ENCODE measurements around the gene STAP1.

STAP1 gene

GRCh38 chr4:67624939-67625338, 66.4 kb downstream of the STAP1 start:
- ATAC-seq: no peak
- TF ChIP-seq PATZ1 (CRISPR knock-in tag; IDR thresholded peaks at IDR 0.05; ENCODE audit: borderline replicate concordance) (no peak), RARB (CRISPR knock-in tag; IDR thresholded peaks at IDR 0.05) (no peak), SNAI2 (CRISPR knock-in tag; IDR thresholded peaks at IDR 0.05) (no peak), CSRNP3 (CRISPR knock-in tag; IDR thresholded peaks at IDR 0.05) (no peak), ARNTL (CRISPR knock-in tag; IDR thresholded peaks at IDR 0.05; ENCODE audit: borderline replicate concordance, low read depth) (no peak), ISL1 (CRISPR knock-in tag; IDR thresholded peaks at IDR 0.05) (no peak), ZFP3 (CRISPR knock-in tag; IDR thresholded peaks at IDR 0.05) (no peak), OSR1 (CRISPR knock-in tag; IDR thresholded peaks at IDR 0.05) (no peak), TCF4 (CRISPR knock-in tag; IDR thresholded peaks at IDR 0.05; ENCODE audit: borderline replicate concordance) (no peak)

- no peak for ATAC-seq
- TF ChIP-seq PPARA (CRISPR knock-in tag; IDR thresholded peaks at IDR 0.05; ENCODE audit: borderline replicate concordance) (no peak), CSDC2 (CRISPR knock-in tag; IDR thresholded peaks at IDR 0.05) (no peak), GLIS3 (CRISPR knock-in tag; IDR thresholded peaks at IDR 0.05) (no peak), ESRRG (CRISPR knock-in tag; IDR thresholded peaks at IDR 0.05) (no peak), ISL1 (CRISPR knock-in tag; IDR thresholded peaks at IDR 0.05) (no peak), SNAI2 (CRISPR knock-in tag; IDR thresholded peaks at IDR 0.05) (no peak), ARNTL (CRISPR knock-in tag; IDR thresholded peaks at IDR 0.05; ENCODE audit: borderline replicate concordance, low read depth) (no peak), TOX (CRISPR knock-in tag; IDR thresholded peaks at IDR 0.05; ENCODE audit: borderline replicate concordance) (no peak), CREB5 (CRISPR knock-in tag; IDR thresholded peaks at IDR 0.05; ENCODE audit: low read depth) (no peak), ZFP3 (CRISPR knock-in tag; IDR thresholded peaks at IDR 0.05) (no peak), ZFP30 (CRISPR knock-in tag; IDR thresholded peaks at IDR 0.05) (no peak), RARB (CRISPR knock-in tag; IDR thresholded peaks at IDR 0.05) (no peak)
Measured at GRCh38 chr4:67632492-67632891, 74.0 kb downstream of the STAP1 start.

- TF ChIP-seq ZC3H10 (CRISPR knock-in tag; IDR thresholded peaks at IDR 0.05) (no peak), ZNF565 (CRISPR knock-in tag; conservative IDR thresholded peaks at IDR 0.05; ENCODE audit: low read depth) (no peak), ZNF8 (CRISPR knock-in tag; IDR thresholded peaks at IDR 0.05) (no peak), TOX (CRISPR knock-in tag; IDR thresholded peaks at IDR 0.05; ENCODE audit: borderline replicate concordance) (no peak), SNAI2 (CRISPR knock-in tag; IDR thresholded peaks at IDR 0.05) (no peak), ZNF70 (CRISPR knock-in tag; IDR thresholded peaks at IDR 0.05) (no peak), ZFP3 (CRISPR knock-in tag; IDR thresholded peaks at IDR 0.05) (no peak), CSRNP3 (CRISPR knock-in tag; IDR thresholded peaks at IDR 0.05) (no peak), GLIS3 (CRISPR knock-in tag; IDR thresholded peaks at IDR 0.05) (no peak), ISL1 (CRISPR knock-in tag; IDR thresholded peaks at IDR 0.05) (no peak), RARB (CRISPR knock-in tag; IDR thresholded peaks at IDR 0.05) (no peak), ZFP30 (CRISPR knock-in tag; IDR thresholded peaks at IDR 0.05) (no peak), BACH2 (CRISPR knock-in tag; IDR thresholded peaks at IDR 0.05; ENCODE audit: borderline replicate concordance) (no peak), TCF4 (CRISPR knock-in tag; IDR thresholded peaks at IDR 0.05; ENCODE audit: borderline replicate concordance) (no peak), OSR1 (CRISPR knock-in tag; IDR thresholded peaks at IDR 0.05) (no peak), CSDC2 (CRISPR knock-in tag; IDR thresholded peaks at IDR 0.05) (no peak), ARNTL (CRISPR knock-in tag; IDR thresholded peaks at IDR 0.05; ENCODE audit: borderline replicate concordance, low read depth) (no peak), PPARA (CRISPR knock-in tag; IDR thresholded peaks at IDR 0.05; ENCODE audit: borderline replicate concordance) (no peak), PATZ1 (CRISPR knock-in tag; IDR thresholded peaks at IDR 0.05; ENCODE audit: borderline replicate concordance) (no peak), POU6F1 (CRISPR knock-in tag; IDR thresholded peaks at IDR 0.05; ENCODE audit: borderline replicate concordance, low read depth) (no peak)
- no peak for ATAC-seq
Measured at GRCh38 chr4:67634741-67635140, 76.2 kb downstream of the STAP1 start.

All from SK-N-SH treated with all-trans-retinoic acid at 6 μM for 48 hours (cell line).